GM21529 (cell line): Measurements from ENCODE around the gene NAA50.

Experiments
- ATAC-seq: cut with Tn5 transposase; IDR thresholded peaks from one replicate; pipeline ENCODE4 v1.9.1; 2021; ENCODE audit not compliant: unreplicated experiment

The NAA50 gene

GRCh38 chr3:113743006-113743630 is 2.9 kb downstream of the NAA50 start:
- no peak for ATAC-seq

DNA sequence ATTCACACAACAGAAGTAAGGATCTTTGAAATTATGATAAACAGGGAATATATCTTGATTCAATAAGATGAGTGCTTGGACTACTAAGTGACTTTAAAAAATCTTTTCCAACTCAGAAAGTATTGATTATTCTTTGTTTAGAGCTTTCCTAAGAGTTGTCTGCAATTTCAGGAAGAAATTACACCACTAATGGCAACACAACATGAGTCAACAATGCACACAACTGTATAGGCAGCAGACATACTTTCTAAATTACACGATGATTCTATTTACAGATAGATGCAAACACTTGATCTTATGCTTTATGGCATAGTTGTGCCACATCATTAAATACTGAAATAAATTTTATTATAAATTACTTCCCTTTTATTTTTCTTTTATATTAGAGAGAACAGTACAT is 4.4 kb downstream of the NAA50 start:
- ATAC-seq = no peak

GRCh38 chr3:113741086-113741485 is 5.0 kb downstream of the NAA50 start:
- ATAC-seq = no peak

GRCh38 chr3:113736548-113737089 is 9.4 kb downstream of the NAA50 start:
- ATAC-seq = peak; percentile 83

- ATAC-seq = no peak
Observed at GRCh38 chr3:113731694-113732093, 14.4 kb downstream of the NAA50 start.

DNA sequence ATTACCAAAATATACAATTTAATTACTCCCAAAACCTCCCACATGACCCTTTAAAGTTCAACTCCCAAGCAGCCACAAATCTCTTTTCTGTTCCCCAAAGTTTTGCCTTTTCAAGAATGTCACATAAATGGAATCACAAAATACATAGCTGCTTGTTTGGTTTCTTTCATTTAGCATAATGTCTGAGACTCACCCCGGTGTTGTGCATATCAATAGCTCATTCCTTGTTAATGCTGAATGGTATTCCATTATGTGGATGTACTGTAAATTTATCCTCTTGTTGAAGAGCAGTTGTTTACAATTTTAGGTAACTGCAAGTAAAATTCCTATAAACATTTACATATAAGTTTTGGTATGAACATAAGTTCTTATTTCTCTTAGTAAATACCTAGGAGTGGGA is 15.5 kb downstream of the NAA50 start:
- no peak for ATAC-seq

DNA sequence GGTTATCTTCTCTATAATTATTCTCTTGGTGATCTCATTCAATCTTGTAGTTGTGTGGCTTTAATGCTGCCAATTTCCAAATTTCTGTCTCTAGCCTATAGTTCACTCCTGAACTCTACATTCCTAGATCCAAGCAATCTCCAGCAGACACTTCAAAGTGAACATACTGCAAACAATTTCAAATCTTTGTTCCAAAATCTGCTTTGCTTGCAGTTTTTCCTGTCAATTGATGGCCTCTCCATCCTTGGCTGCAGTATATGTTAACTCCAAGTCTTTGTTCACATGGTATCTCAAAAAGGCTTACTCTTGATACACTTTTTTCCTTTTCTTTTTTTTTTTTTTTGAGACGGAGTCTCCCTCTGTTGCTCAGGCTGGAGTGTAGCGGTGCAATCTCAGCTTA is 17.4 kb downstream of the NAA50 start:
- ATAC-seq = no peak

DNA sequence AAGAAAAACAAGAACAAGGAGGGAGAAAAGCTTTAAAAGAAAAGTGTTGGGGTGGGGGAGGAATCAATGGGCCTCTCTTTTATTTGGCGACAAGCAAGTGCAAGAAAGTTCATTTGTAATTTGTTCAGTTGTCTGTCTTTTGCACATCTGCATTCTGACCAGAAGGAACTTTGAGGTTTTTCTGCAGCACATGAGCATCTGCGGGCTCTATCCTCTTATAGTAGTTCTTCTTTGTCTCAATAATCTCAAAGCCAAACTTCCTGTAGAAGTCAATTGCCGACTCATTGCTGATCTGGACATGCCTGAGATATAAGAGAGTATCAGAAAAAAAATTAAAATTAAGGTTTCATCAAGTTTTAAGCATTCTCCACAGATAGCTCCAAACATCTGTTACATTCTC is 24.4 kb downstream of the NAA50 start:
- ATAC-seq = no peak

DNA sequence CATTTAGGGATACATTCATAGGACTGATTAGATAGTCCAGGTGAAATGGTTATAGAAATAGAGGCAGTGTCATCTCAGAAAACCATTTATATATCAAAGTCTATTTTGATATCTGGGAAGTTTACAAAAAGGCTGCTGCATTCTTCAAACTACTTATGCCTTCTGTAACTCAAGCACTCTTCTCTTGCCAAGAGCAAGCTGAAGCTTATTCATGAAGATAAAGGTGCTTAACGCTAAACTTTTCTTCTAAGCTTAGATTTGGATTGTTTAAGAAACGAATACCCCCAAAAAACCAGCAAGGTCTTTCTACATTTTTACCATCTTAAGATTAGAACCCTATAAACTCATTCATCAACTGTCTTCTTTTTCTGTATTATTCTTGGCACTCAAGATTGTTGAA is 26.3 kb downstream of the NAA50 start:
- no peak for ATAC-seq

GRCh38 chr3:113719294-113719693 is 26.8 kb downstream of the NAA50 start:
- ATAC-seq = no peak

DNA sequence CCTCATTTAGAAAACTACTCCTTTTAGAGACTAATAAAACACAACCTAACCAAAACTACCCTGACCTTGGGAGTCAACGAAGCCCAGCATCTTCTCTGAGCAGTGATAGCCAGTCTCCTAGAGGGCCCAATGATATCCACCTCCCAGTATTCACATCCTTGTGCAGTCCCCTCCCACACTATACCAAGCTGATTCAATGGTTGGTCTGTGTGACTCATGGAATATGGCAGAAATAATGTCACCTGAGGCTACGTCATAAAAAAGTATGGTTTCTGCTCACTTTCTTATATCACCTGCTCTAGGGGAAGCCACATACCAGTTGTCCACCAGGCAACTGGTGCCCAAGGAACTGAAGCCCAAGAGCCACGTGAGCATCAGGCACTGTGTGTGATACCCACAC is 28.2 kb downstream of the NAA50 start:
- no peak for ATAC-seq

- ATAC-seq = no peak
Observed at GRCh38 chr3:113717308-113717707, 28.7 kb downstream of the NAA50 start.

GRCh38 chr3:113714702-113715101 is 31.3 kb downstream of the NAA50 start:
- ATAC-seq = no peak

DNA sequence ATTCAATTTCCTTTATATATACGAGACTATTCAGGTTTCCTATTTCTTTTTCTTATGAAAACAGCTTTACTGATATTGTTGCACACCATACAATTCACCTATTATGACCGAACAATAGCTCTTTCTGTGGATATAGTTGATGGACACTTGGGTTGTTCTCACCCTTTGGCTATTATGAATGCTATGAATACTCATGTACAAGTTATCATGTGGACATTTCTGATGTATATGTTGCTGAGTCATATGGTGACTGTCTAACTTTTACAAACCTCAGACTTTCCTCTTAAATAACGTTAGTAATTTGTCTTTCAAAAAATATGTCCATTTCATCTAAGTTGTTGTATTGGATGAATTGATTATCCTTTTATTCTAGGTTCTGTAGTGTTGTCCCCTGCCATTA is 33.9 kb downstream of the NAA50 start:
- no peak for ATAC-seq

- no peak for ATAC-seq
Observed at GRCh38 chr3:113707835-113708234, 38.2 kb downstream of the NAA50 start.

GRCh38 chr3:113698956-113699355 is 47.1 kb downstream of the NAA50 start:
- ATAC-seq = no peak

DNA sequence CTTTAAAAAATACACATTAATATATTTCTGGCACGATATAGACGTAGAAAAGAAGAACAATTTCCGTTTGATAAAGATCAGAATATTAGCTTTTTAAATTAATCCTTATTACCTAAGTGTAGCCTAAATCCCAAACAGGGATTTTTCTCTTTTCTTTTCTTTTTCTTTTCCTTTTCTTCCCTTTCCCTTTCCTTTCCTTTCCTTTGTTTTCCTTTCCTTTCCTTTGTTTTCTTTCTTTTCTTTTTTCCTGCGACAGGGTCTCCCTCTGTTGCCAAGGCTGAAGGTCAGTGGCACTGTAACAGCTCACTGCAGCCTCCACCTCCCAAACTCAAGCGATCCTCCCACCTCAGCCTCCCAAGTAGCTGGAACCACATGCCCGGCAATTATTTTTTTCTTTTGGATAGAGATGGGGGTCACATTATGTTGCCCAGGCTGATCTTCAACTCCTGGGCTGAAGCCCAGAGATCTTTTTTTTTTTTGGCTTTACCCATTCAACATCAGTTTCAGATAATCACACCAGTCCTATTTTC is 47.8 kb downstream of the NAA50 start:
- no peak for ATAC-seq

- no peak for ATAC-seq
Observed at GRCh38 chr3:113697500-113698090, 48.5 kb downstream of the NAA50 start.

- ATAC-seq = peak; percentile 93
Observed at GRCh38 chr3:113696658-113697499, 49.2 kb downstream of the NAA50 start.

GRCh38 chr3:113695786-113696645 is 50.0 kb downstream of the NAA50 start, which contains the start of gene USF3:
TSS of gene USF3 (minus strand) at chr3:113696642. CDS start at chr3:113674878, 21,764 bp downstream.
- ATAC-seq = peak; percentile 67

GRCh38 chr3:113695431-113695785 is 50.6 kb downstream of the NAA50 start:
- no peak for ATAC-seq
